Measurements from ENCODE around the gene POLA1. TPM values are rescaled to one million over a fixed set of nuclear protein-coding genes. Genes with fewer than 3 reads are reported as not detected.

POLA1 gene
- total and polyA plus RNA-seq, 2 of the 4 experiments (the other 2 are of a cell fraction): 4.0 to 15.1 TPM

GRCh38 chrX:24693453-24694202, at the start of gene POLA1 (continued):
- TF ChIP-seq MAFK (IDR thresholded peaks at IDR 0.05; ENCODE audit: low read depth, low read length): no peak
- no peak for TF ChIP-seq NFE2L2 (IDR thresholded peaks at IDR 0.05; ENCODE audit: low read depth, low read length)
- TF ChIP-seq RAD21 (IDR thresholded peaks at IDR 0.05; ENCODE audit: low read length): no peak; the same call in 1 of the 2 replicates
- TF ChIP-seq CEBPB (IDR thresholded peaks at IDR 0.05; ENCODE audit: low read depth, low read length): no peak

- Histone ChIP-seq H3K56ac (ENCODE audit: extremely low read depth, insufficient read depth, low read length) (no peak overlapping the region), H4K8ac (ENCODE audit: low read depth in 2 of 2, low read length in 2 of 2) (no peak overlapping the region), H3K4me3 (ENCODE audit: insufficient read depth, low read depth, low read length) (no peak overlapping the region), H3K23ac (ENCODE audit: low read depth, low read length) (no peak overlapping the region; the same call in 1 of the 2 replicates), H3K14ac (replicated peaks; ENCODE audit: low read depth, low read length) (no peak overlapping the region), H3K4ac (ENCODE audit: low read depth, low read length) (no peak overlapping the region), H3K9me3 (ENCODE audit: control insufficient read depth, insufficient read depth, low read length) (no peaks in the 10 kb centered on the region), H3K79me1 (ENCODE audit: low read depth in 1 of 2, low read length in 2 of 2) (no peaks in the 10 kb centered on the region), H3K9ac (ENCODE audit: low read depth, low read length) (no peak overlapping the region), H2AK5ac (ENCODE audit: low read depth, low read length) (no peak overlapping the region), H2BK15ac (ENCODE audit: low read depth, low read length) (no peak overlapping the region), H2BK20ac (ENCODE audit: low read depth, low read length) (no peak overlapping the region), H4K5ac (ENCODE audit: low read depth, low read length) (no peak overlapping the region), H4K91ac (ENCODE audit: insufficient read depth, low read depth, low read length) (no peak overlapping the region), H3K4me2 (ENCODE audit: low read depth, low read length) (peak overlapping the region; percentile 62; the same call in 1 of the 2 replicates), H2BK120ac (ENCODE audit: low read depth, low read length) (no peak overlapping the region), H3K9me1 (ENCODE audit: insufficient read depth, low read length) (no peaks in the 10 kb centered on the region), H3K27ac (ENCODE audit: insufficient read depth, low read length) (no peak overlapping the region), H2AFZ (replicated peaks; ENCODE audit: low read length, poor library complexity) (peak overlapping the region; percentile 18), H2AK9ac (replicated peaks; ENCODE audit: low read depth, low read length, poor library complexity) (no peak overlapping the region), H3K18ac (ENCODE audit: low read depth, low read length) (no peak overlapping the region), H2BK5ac (ENCODE audit: low read depth, low read length, poor library complexity, severe bottlenecking) (no peak overlapping the region), H3K36me3 (ENCODE audit: control insufficient read depth, insufficient read depth, low read length) (no peaks in the 10 kb centered on the region), H4K20me1 (ENCODE audit: insufficient read depth, low read length) (no peaks in the 10 kb centered on the region), H3K4me1 (ENCODE audit: control insufficient read depth, insufficient read depth, low read length) (no peaks in the 10 kb centered on the region), H3K27me3 (ENCODE audit: control insufficient read depth, insufficient read depth, low read length) (peaks cover 8% of the 10 kb centered on the region)
- ChIA-PET CTCF (no interaction called here), POLR2A (ENCODE audit: unreplicated experiment) (no interaction called here)
- no peak for ATAC-seq (ENCODE audit: low read depth)
- intact Hi-C loops (cut with micrococcal nuclease): no loop called here
- no peak for DNase-seq
- no TSS peak for BruUV-seq (replicated peaks)
- in situ Hi-C loops (cut with MboI; ENCODE audit: low sequenced_read_pairs): no loop called here
- dilution Hi-C loops (cut with HindIII; ENCODE audit: low sequenced_read_pairs, unreplicated experiment): no loop called here
- no CpG with 5 or more reads among the region's 10 CpGs for WGBS, 2 experiments (ENCODE audit: extremely low coverage in 2 of 2, insufficient read length in 1 of 2)
- TF ChIP-seq RCOR1 (IDR thresholded peaks at IDR 0.05; ENCODE audit: insufficient replicate concordance, low read length) (no peak), RFX5 (IDR thresholded peaks at IDR 0.05; ENCODE audit: low read depth, low read length) (no peak), FOS (IDR thresholded peaks at IDR 0.05; ENCODE audit: low read depth, low read length) (no peak), SMC3 (IDR thresholded peaks at IDR 0.05; ENCODE audit: low read depth, low read length) (no peak), USF2 (IDR thresholded peaks at IDR 0.05; ENCODE audit: low read depth, low read length) (no peak), MXI1 (IDR thresholded peaks at IDR 0.05; ENCODE audit: borderline replicate concordance, low read depth, low read length) (no peak), MAZ (IDR thresholded peaks at IDR 0.05; ENCODE audit: borderline replicate concordance, low read depth, low read length) (no peak), POLR2A (IDR thresholded peaks at IDR 0.05; ENCODE audit: low read depth, low read length) (no peak), MAFK (IDR thresholded peaks at IDR 0.05; ENCODE audit: low read depth, low read length) (no peak), RAD21 (IDR thresholded peaks at IDR 0.05; ENCODE audit: low read length) (no peak), CEBPB (IDR thresholded peaks at IDR 0.05; ENCODE audit: low read depth, low read length) (no peak)
- TF ChIP-seq, protein P1, sequence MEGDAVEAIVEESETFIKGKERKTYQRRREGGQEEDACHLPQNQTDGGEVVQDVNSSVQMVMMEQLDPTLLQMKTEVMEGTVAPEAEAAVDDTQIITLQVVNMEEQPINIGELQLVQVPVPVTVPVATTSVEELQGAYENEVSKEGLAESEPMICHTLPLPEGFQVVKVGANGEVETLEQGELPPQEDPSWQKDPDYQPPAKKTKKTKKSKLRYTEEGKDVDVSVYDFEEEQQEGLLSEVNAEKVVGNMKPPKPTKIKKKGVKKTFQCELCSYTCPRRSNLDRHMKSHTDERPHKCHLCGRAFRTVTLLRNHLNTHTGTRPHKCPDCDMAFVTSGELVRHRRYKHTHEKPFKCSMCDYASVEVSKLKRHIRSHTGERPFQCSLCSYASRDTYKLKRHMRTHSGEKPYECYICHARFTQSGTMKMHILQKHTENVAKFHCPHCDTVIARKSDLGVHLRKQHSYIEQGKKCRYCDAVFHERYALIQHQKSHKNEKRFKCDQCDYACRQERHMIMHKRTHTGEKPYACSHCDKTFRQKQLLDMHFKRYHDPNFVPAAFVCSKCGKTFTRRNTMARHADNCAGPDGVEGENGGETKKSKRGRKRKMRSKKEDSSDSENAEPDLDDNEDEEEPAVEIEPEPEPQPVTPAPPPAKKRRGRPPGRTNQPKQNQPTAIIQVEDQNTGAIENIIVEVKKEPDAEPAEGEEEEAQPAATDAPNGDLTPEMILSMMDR (conservative IDR thresholded peaks at IDR 0.05; ENCODE audit: low read depth, low read length): no peak
Observed at GRCh38 chrX:24646006-24646405, 47.7 kb upstream of the POLA1 start.

All from IMR-90 (cell line).